Mesenchymal stem cell (in vitro differentiated cells and primary cell): ENCODE data around the gene DCUN1D3.
A peak's percentile ranks its signal among the peaks of the same experiment; 100 is the strongest.
"Not testable (repeated sequence)": the region's sequence is repeated elsewhere in the genome, so short reads cannot be mapped to it uniquely, and the experiment has no call there.

Experiments
- DNase-seq: peaks from one replicate; pipeline ENCODE4 v3.0.0-alpha.2; 2013
- H2AFZ ChIP-seq: one replicate; pipeline ENCODE4 v1.6.1; 2013; ENCODE audit warnings: low read depth, mild to moderate bottlenecking, control low read depth, inconsistent platforms, low read length, moderate library complexity
- H2AK5ac ChIP-seq: 2 replicates; pipeline ENCODE4 v1.6.1; 2013; ENCODE audit warnings: low read length, moderate library complexity, mild to moderate bottlenecking, inconsistent platforms; ENCODE audit not compliant: severe bottlenecking
- H2BK120ac ChIP-seq: one replicate; pipeline ENCODE4 v1.6.1; 2013; ENCODE audit warnings: low read depth, mild to moderate bottlenecking, inconsistent platforms, low read length, moderate library complexity
- H2BK12ac ChIP-seq, 2 experiments: one replicate each; pipeline ENCODE4 v1.6.1; 2013; ENCODE audit warnings: inconsistent platforms in 2 of 2, low read length in 2 of 2, mild to moderate bottlenecking in 2 of 2, moderate library complexity in 2 of 2, control low read depth in 1 of 2
- H2BK15ac ChIP-seq: one replicate; pipeline ENCODE4 v1.6.1; 2013; ENCODE audit warnings: mild to moderate bottlenecking, low read depth, inconsistent platforms; ENCODE audit not compliant: poor library complexity, severe bottlenecking
- H2BK5ac ChIP-seq: 2 replicates; pipeline ENCODE4 v1.6.1; 2013; ENCODE audit warnings: low read depth, mild to moderate bottlenecking, low read length, control low read depth, inconsistent platforms; ENCODE audit not compliant: poor library complexity, severe bottlenecking
- H3K14ac ChIP-seq, 2 experiments: one replicate each; pipeline ENCODE4 v1.6.1; 2013; ENCODE audit warnings: inconsistent platforms in 2 of 2, low read length in 2 of 2, control low read depth in 1 of 2, mild to moderate bottlenecking in 1 of 2, moderate library complexity in 1 of 2
- H3K18ac ChIP-seq, 2 experiments: one replicate each; pipeline ENCODE4 v1.6.1; 2013; ENCODE audit warnings: inconsistent platforms in 2 of 2, low read length in 2 of 2, control low read depth in 1 of 2, low read depth in 1 of 2, mild to moderate bottlenecking in 1 of 2
- H3K23ac ChIP-seq, 2 experiments: one replicate each; pipeline ENCODE4 v1.6.1; 2013; ENCODE audit warnings: inconsistent platforms in 2 of 2, low read length in 2 of 2, mild to moderate bottlenecking in 2 of 2, moderate library complexity in 2 of 2, control low read depth in 1 of 2
- H3K27ac ChIP-seq: 2 replicates; pipeline ENCODE4 v1.5.1; 2013; ENCODE audit warnings: mild to moderate bottlenecking, moderate library complexity, low read length, control low read depth, inconsistent platforms; ENCODE audit not compliant: poor library complexity, severe bottlenecking
- H3K27me3 ChIP-seq, 2 experiments: 2 replicates each; pipeline versions ENCODE4 v1.6.1 to v1.7.0; 2013; ENCODE audit warnings: low read length in 2 of 2, mild to moderate bottlenecking in 2 of 2, moderate library complexity in 2 of 2, control low read depth in 1 of 2, inconsistent platforms in 1 of 2; ENCODE audit not compliant: control insufficient read depth in 1 of 2, insufficient read depth in 1 of 2
- H3K36me3 ChIP-seq, 2 experiments: 2 replicates each; pipeline versions ENCODE4 v1.6.1 to v1.7.0; 2013; ENCODE audit warnings: low read length in 2 of 2, control low read depth in 1 of 2, inconsistent platforms in 1 of 2, low read depth in 1 of 2, mild to moderate bottlenecking in 1 of 2; ENCODE audit not compliant: insufficient read depth in 2 of 2, control insufficient read depth in 1 of 2
- H3K4ac ChIP-seq, 2 experiments: one replicate each; pipeline ENCODE4 v1.6.1; 2013; ENCODE audit warnings: inconsistent platforms in 2 of 2, low read length in 2 of 2, mild to moderate bottlenecking in 2 of 2, moderate library complexity in 2 of 2, control low read depth in 1 of 2, low read depth in 1 of 2
- H3K4me1 ChIP-seq: 2 replicates; pipeline ENCODE4 v1.6.1; 2013; ENCODE audit warnings: low read depth, low read length, control low read depth; ENCODE audit not compliant: control insufficient read depth, insufficient read depth
- H3K4me2 ChIP-seq: 2 replicates; pipeline ENCODE4 v1.6.1; 2013; ENCODE audit warnings: low read length, mild to moderate bottlenecking, inconsistent platforms; ENCODE audit not compliant: poor library complexity, severe bottlenecking
- H3K4me3 ChIP-seq, 2 experiments: 2 replicates each; pipeline versions ENCODE4 v1.5.1 to v1.7.0; 2013; ENCODE audit warnings: low read length in 2 of 2, mild to moderate bottlenecking in 2 of 2, control low read depth in 1 of 2, low read depth in 1 of 2; ENCODE audit not compliant: insufficient read depth in 1 of 2
- H3K79me1 ChIP-seq: replicated peaks from 2 replicates; pipeline ENCODE4 v1.6.1; 2013; ENCODE audit warnings: mild to moderate bottlenecking, control low read depth, low read length, inconsistent platforms; ENCODE audit not compliant: poor library complexity, severe bottlenecking
- H3K9ac ChIP-seq: 2 replicates; pipeline ENCODE4 v1.7.0; 2013; ENCODE audit warnings: mild to moderate bottlenecking, low read length, moderate library complexity
- H3K9me3 ChIP-seq: 2 replicates; pipeline ENCODE4 v1.7.0; 2013; ENCODE audit warnings: mild to moderate bottlenecking, low read length; ENCODE audit not compliant: control insufficient read depth
- H4K8ac ChIP-seq: one replicate; pipeline ENCODE4 v1.6.1; 2013; ENCODE audit warnings: inconsistent platforms, mild to moderate bottlenecking, low read length, moderate library complexity
- H4K91ac ChIP-seq: one replicate; pipeline ENCODE4 v1.6.1; 2013; ENCODE audit warnings: mild to moderate bottlenecking, low read length, inconsistent platforms
- WGBS: methylation state at CpG from one replicate; pipeline ENCODE4 v1.1.7; 2013; ENCODE audit warnings: mixed read lengths; 5-methylcytosine and 5-hydroxymethylcytosine counted together

DCUN1D3 gene

GRCh38 chr16:20866801-20867200, 33.4 kb downstream of the DCUN1D3 start:
- Histone ChIP-seq H2BK15ac (peak overlapping the region; percentile 80), H3K14ac (no peak overlapping the region), H3K36me3 (peaks cover 15% of the 10 kb centered on the region in 2 experiments), H2BK120ac (no peak overlapping the region), H3K4me2 (no peak overlapping the region), H2BK5ac (no peak overlapping the region), H3K79me1 (peaks cover 27% of the 10 kb centered on the region), H2BK12ac (peak overlapping the region; percentile 75 to 85), H3K4ac (peak overlapping the region in 1 of 2 experiments; percentile 63), H3K9me3 (no peaks in the 10 kb centered on the region), H4K91ac (peak overlapping the region; percentile 55), H3K27me3 (no peaks in the 10 kb centered on the region), H3K27ac (peak overlapping the region; percentile 92), H3K4me3 (peak overlapping the region in 1 of 2 experiments; percentile 40), H3K18ac (peak overlapping the region; percentile 26 to 75), H2AFZ (no peak overlapping the region), H3K23ac (no peak overlapping the region), H2AK5ac (peak overlapping the region; percentile 93), H3K4me1 (peaks cover 21% of the 10 kb centered on the region), H3K9ac (peak overlapping the region; percentile 97), H4K8ac (no peak overlapping the region)
- WGBS, result 96% methylated on average over 3 of the region's 3 CpGs
- DNase-seq, result no peak

- peaks cover 30% of the 10 kb centered on the region for H3K79me1 ChIP-seq
- H2BK120ac ChIP-seq, result peak overlapping the region; percentile 77
- peak overlapping the region; percentile 92 for H3K27ac ChIP-seq
- H2AFZ ChIP-seq, result no peak overlapping the region
- peak overlapping the region; percentile 30 for H4K91ac ChIP-seq
- peak overlapping the region; percentile 33 for H4K8ac ChIP-seq
- H2BK5ac ChIP-seq, result peak overlapping the region; percentile 15
- H3K4me2 ChIP-seq, result no peak overlapping the region
- H3K4me3 ChIP-seq, result peak overlapping the region in 1 of 2 experiments; percentile 40
- peaks cover 18 to 19% of the 10 kb centered on the region in 2 experiments for H3K36me3 ChIP-seq
- 50% methylated on average over 5 of the region's 6 CpGs for WGBS
- peak overlapping the region in 1 of 2 experiments; percentile 57 for H2BK12ac ChIP-seq
- no peaks in the 10 kb centered on the region for H3K27me3 ChIP-seq
- no peak overlapping the region for H3K23ac ChIP-seq
- no peak overlapping the region for H2BK15ac ChIP-seq
- H3K9me3 ChIP-seq, result no peaks in the 10 kb centered on the region
- H2AK5ac ChIP-seq, result peak overlapping the region; percentile 93
- H3K4me1 ChIP-seq, result peaks cover 21% of the 10 kb centered on the region
- no peak overlapping the region for H3K14ac ChIP-seq
- H3K18ac ChIP-seq, result peak overlapping the region; percentile 45 to 58
- H3K4ac ChIP-seq, result peak overlapping the region; percentile 63 to 66
- H3K9ac ChIP-seq, result peak overlapping the region; percentile 97
- DNase-seq, result peak; percentile 82
Observed at GRCh38 chr16:20866145-20866772, 33.9 kb downstream of the DCUN1D3 start.

GRCh38 chr16:20865420-20866131, 34.6 kb downstream of the DCUN1D3 start:
- H4K8ac ChIP-seq, result no peak overlapping the region

GRCh38 chr16:20864376-20864775, 35.8 kb downstream of the DCUN1D3 start:
- Histone ChIP-seq H2BK12ac (peak overlapping the region in 1 of 2 experiments; percentile 28), H2BK5ac (peak overlapping the region; percentile 10), H3K36me3 (peaks cover 30 to 38% of the 10 kb centered on the region in 2 experiments), H3K79me1 (peaks cover 33% of the 10 kb centered on the region), H3K4me1 (peaks cover 21% of the 10 kb centered on the region), H3K9ac (peak overlapping the region; percentile 97)
- not testable (repeated sequence) for H3K4me2 ChIP-seq, H3K27ac ChIP-seq, H4K91ac ChIP-seq, H3K23ac ChIP-seq, DNase-seq, H2BK15ac ChIP-seq, H3K4ac ChIP-seq, H3K14ac ChIP-seq, H3K4me3 ChIP-seq, H3K9me3 ChIP-seq, H3K27me3 ChIP-seq, H2AFZ ChIP-seq, H2AK5ac ChIP-seq, H4K8ac ChIP-seq, H2BK120ac ChIP-seq, H3K18ac ChIP-seq
- 98% methylated on average over 6 of the region's 6 CpGs for WGBS

More at GRCh38 chr16:20865420-20866131, 34.6 kb downstream of the DCUN1D3 start:
- Histone ChIP-seq H2BK120ac (peak overlapping the region; percentile 58), H3K4me3 (no peak overlapping the region), H3K14ac (no peak overlapping the region), H2AFZ (no peak overlapping the region), H3K4ac (peak overlapping the region; percentile 70 to 93), H2AK5ac (peak overlapping the region; percentile 87), H3K79me1 (peaks cover 31% of the 10 kb centered on the region), H3K4me1 (peaks cover 21% of the 10 kb centered on the region), H2BK12ac (no peak overlapping the region), H3K9ac (peak overlapping the region; percentile 97), H3K18ac (peak overlapping the region; percentile 57 to 58), H3K27me3 (no peaks in the 10 kb centered on the region), H3K23ac (no peak overlapping the region), H3K27ac (peak overlapping the region; percentile 92), H4K91ac (no peak overlapping the region), H3K36me3 (peaks cover 24 to 26% of the 10 kb centered on the region in 2 experiments), H2BK15ac (peak overlapping the region; percentile 78), H3K9me3 (no peaks in the 10 kb centered on the region), H2BK5ac (peak overlapping the region; percentile 85), H3K4me2 (no peak overlapping the region)
- peak; percentile 52 for DNase-seq
- 62% methylated on average over 5 of the region's 6 CpGs for WGBS
